Testis (tissue), 2 donors: ENCODE data around the gene DHFR.

Experiments used
- POLR2A ChIP-seq: fragments of 450-650 bp; IDR thresholded peaks from one replicate; pipeline ENCODE4 v1.6.1; 2017; ENCODE audit warnings: antibody characterized with exemption, mild to moderate bottlenecking, moderate library complexity
- TF ChIP-seq, protein P1 (sequence below), 3 experiments: fragments of 450-650 bp in 2 of 3; fragments of 200-600 bp in 1 of 3; sonication (generic) in 1 of 3; IDR thresholded peaks; one replicate each; pipeline ENCODE4 v1.5.1; 2016 to 2019; ENCODE audit warnings: antibody characterized with exemption in 3 of 3, mild to moderate bottlenecking in 2 of 3, moderate library complexity in 1 of 3

DNA sequence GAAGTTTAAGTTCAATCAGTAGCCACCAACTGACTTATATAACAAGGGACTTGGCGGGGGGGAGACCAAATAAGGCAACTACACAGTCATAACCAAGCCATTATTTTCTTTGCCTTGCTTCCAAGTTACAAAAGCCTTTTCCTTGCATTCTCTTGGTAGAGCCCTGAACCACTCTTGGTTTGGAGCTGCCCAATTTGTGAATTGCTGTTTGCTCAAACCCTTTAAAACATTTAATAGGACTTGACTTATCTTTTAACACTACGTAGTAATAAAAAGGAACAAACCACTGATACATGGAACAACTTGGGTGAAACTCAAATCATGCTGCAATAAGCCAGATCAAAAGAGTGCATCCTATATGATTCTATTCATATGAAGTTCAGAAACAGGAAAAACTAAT lies 32.0 kb downstream of the DHFR start:
- TF ChIP-seq, protein P1, sequence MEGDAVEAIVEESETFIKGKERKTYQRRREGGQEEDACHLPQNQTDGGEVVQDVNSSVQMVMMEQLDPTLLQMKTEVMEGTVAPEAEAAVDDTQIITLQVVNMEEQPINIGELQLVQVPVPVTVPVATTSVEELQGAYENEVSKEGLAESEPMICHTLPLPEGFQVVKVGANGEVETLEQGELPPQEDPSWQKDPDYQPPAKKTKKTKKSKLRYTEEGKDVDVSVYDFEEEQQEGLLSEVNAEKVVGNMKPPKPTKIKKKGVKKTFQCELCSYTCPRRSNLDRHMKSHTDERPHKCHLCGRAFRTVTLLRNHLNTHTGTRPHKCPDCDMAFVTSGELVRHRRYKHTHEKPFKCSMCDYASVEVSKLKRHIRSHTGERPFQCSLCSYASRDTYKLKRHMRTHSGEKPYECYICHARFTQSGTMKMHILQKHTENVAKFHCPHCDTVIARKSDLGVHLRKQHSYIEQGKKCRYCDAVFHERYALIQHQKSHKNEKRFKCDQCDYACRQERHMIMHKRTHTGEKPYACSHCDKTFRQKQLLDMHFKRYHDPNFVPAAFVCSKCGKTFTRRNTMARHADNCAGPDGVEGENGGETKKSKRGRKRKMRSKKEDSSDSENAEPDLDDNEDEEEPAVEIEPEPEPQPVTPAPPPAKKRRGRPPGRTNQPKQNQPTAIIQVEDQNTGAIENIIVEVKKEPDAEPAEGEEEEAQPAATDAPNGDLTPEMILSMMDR (IDR thresholded peaks at IDR 0.05): no peak
- TF ChIP-seq POLR2A: no peak
